Body of pancreas (tissue), 4 donors: ENCODE measurements around the gene ATP1A2. TPM values are rescaled to one million over a fixed set of nuclear protein-coding genes. Genes with fewer than 3 reads are reported as not detected.

Experiments
- ATAC-seq: fragments of 150-250 bp; one replicate; pipeline ENCODE4 v1.9.1; 2016
- DNase-seq, 4 donors: peaks; one replicate each; pipeline ENCODE4 v3.0.0-alpha.2; 2019
- H3K27ac ChIP-seq, 4 donors: fragments of 200-600 bp; sonication (generic); 1 replicate in 3 of 4; 2 replicates in 1 of 4; pipeline versions ENCODE4 v1.5.1 to v1.6.1; 2016 to 2019; ENCODE audit warnings: mild to moderate bottlenecking in 1 of 4, mixed read lengths in 1 of 4, moderate library complexity in 1 of 4
- H3K27me3 ChIP-seq, 2 donors: fragments of 200-600 bp; sonication (generic); one replicate each; pipeline ENCODE4 v1.6.0; 2016; ENCODE audit warnings: mild to moderate bottlenecking in 1 of 2
- H3K36me3 ChIP-seq, 2 donors: fragments of 200-600 bp; sonication (generic); replicated peaks in 1 of 2; 2 replicates each; pipeline ENCODE4 v1.5.1; 2016; ENCODE audit warnings: low read depth in 2 of 2; ENCODE audit not compliant: insufficient read depth in 1 of 2
- H3K4me1 ChIP-seq: fragments of 200-600 bp; sonication (generic); one replicate; pipeline ENCODE4 v1.6.0; 2016
- H3K4me3 ChIP-seq, 2 donors: fragments of 200-600 bp; sonication (generic); 1 replicate in 1 of 2; 2 replicates in 1 of 2; pipeline ENCODE4 v1.5.1; 2016 to 2019
- H3K9me3 ChIP-seq, 3 donors: fragments of 200-600 bp; sonication (generic); 1 replicate in 2 of 3; 2 replicates in 1 of 3; pipeline ENCODE4 v1.5.1; 2016
- POLR2A ChIP-seq, 3 donors: fragments of 450-650 bp; IDR thresholded peaks; one replicate each; pipeline ENCODE4 v1.6.1; 2016; ENCODE audit warnings: antibody characterized with exemption in 3 of 3, mild to moderate bottlenecking in 2 of 3
- WGBS, 2 donors: methylation state at CpG; one replicate each; pipeline ENCODE4 v1.1.5; 2017; 5-methylcytosine and 5-hydroxymethylcytosine counted together
- intact Hi-C: fragments of 100-400 bp; cut with DNase I; formaldehyde crosslinking; loops from one replicate; pipeline ENCODE4 v1.15.1; 2023
- total RNA-seq, 2 donors: library from RNA; depleted of rRNA; stranded (reverse); fragments of >200 nt; gene quantifications; one replicate each; pipeline ENCODE4 v1.1.0, GENCODE V29; 2016
- TF ChIP-seq, protein P1 (sequence below), 7 experiments: fragments of 450-650 bp in 4 of 7; fragments of 200-600 bp in 3 of 7; sonication (generic) in 3 of 7; IDR thresholded peaks; one replicate each; pipeline ENCODE4 v1.5.1; 2016 to 2019; ENCODE audit warnings: antibody characterized with exemption in 7 of 7

The ATP1A2 gene
- total RNA-seq, 2 donors from 2014 or later: 1.6 to 41.2 TPM

DNA sequence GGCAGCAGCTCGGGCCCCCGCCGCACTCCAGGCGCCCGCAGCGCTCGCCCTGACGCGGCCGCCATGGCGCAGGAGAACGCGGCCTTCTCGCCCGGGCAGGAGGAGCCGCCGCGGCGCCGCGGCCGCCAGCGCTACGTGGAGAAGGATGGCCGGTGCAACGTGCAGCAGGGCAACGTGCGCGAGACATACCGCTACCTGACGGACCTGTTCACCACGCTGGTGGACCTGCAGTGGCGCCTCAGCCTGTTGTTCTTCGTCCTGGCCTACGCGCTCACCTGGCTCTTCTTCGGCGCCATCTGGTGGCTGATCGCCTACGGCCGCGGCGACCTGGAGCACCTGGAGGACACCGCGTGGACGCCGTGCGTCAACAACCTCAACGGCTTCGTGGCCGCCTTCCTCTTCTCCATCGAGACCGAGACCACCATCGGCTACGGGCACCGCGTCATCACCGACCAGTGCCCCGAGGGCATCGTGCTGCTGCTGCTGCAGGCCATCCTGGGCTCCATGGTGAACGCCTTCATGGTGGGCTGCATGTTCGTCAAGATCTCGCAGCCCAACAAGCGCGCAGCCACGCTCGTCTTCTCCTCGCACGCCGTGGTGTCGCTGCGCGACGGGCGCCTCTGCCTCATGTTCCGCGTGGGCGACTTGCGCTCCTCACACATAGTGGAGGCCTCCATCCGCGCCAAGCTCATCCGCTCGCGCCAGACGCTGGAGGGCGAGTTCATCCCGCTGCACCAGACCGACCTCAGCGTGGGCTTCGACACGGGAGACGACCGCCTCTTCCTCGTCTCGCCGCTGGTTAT is 31.4 kb upstream of the ATP1A2 start:
- intact Hi-C loops: no loop called here
- WGBS, 2 donors: 12 to 64% methylated on average over 9 to 89 of the region's 96 CpGs
- ATAC-seq (peak; percentile 91), DNase-seq (peak; percentile 89 to 93 (median 90))
- H3K4me3 ChIP-seq: no peak overlapping the region
- H3K36me3 ChIP-seq: no peaks in the 10 kb centered on the region
- peaks cover 0 to 14% of the 10 kb centered on the region in 2 donors for H3K27me3 ChIP-seq
- no peak for TF ChIP-seq POLR2A (IDR thresholded peaks at IDR 0.05)
- TF ChIP-seq, protein P1, sequence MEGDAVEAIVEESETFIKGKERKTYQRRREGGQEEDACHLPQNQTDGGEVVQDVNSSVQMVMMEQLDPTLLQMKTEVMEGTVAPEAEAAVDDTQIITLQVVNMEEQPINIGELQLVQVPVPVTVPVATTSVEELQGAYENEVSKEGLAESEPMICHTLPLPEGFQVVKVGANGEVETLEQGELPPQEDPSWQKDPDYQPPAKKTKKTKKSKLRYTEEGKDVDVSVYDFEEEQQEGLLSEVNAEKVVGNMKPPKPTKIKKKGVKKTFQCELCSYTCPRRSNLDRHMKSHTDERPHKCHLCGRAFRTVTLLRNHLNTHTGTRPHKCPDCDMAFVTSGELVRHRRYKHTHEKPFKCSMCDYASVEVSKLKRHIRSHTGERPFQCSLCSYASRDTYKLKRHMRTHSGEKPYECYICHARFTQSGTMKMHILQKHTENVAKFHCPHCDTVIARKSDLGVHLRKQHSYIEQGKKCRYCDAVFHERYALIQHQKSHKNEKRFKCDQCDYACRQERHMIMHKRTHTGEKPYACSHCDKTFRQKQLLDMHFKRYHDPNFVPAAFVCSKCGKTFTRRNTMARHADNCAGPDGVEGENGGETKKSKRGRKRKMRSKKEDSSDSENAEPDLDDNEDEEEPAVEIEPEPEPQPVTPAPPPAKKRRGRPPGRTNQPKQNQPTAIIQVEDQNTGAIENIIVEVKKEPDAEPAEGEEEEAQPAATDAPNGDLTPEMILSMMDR (IDR thresholded peaks at IDR 0.05): peak; percentile 50 to 87 (median 81)
- H3K9me3 ChIP-seq: no peaks in the 10 kb centered on the region
- H3K4me1 ChIP-seq: peaks cover 15% of the 10 kb centered on the region
- no peak overlapping the region for H3K27ac ChIP-seq

DNA sequence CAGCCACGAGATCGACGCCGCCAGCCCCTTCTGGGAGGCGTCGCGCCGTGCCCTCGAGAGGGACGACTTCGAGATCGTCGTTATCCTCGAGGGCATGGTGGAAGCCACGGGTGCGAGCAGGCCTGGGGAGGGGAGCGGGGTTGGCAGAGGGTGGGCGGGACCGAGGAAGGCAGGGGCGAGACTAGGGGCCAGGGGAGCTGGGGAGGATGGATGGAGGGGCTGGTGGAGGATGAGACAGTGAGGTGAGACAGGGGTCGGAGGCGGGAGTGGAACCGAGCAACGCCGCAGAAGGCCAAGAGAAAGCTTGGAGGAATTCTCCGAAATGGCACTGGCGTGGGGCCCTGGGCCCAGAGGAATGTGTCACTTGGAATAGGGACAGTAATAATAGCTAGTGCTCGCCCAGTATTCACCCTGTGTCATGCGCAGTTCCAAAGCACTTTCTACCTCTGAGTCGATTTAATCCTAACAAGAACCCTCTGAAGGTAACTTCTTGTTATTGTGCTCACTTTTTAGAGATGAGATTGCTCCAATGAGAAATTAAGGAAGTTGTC is 30.7 kb upstream of the ATP1A2 start:
- Histone ChIP-seq H3K36me3 (no peaks in the 10 kb centered on the region), H3K27ac (no peak overlapping the region), H3K4me1 (peaks cover 15% of the 10 kb centered on the region), H3K4me3 (no peak overlapping the region), H3K9me3 (no peaks in the 10 kb centered on the region), H3K27me3 (peaks cover 0 to 14% of the 10 kb centered on the region in 2 donors)
- WGBS, 2 donors: 69 to 84% methylated on average over 23 to 26 of the region's 30 CpGs
- intact Hi-C loops: loop anchor here (5.0 kb wide), 2 partner anchors 33 to 143 kb away; no protein-coding TSS in a partner anchor
- no peak for DNase-seq
- no peak for ATAC-seq
- TF ChIP-seq, protein P1 (IDR thresholded peaks at IDR 0.05): no peak
- TF ChIP-seq POLR2A (IDR thresholded peaks at IDR 0.05): no peak

DNA sequence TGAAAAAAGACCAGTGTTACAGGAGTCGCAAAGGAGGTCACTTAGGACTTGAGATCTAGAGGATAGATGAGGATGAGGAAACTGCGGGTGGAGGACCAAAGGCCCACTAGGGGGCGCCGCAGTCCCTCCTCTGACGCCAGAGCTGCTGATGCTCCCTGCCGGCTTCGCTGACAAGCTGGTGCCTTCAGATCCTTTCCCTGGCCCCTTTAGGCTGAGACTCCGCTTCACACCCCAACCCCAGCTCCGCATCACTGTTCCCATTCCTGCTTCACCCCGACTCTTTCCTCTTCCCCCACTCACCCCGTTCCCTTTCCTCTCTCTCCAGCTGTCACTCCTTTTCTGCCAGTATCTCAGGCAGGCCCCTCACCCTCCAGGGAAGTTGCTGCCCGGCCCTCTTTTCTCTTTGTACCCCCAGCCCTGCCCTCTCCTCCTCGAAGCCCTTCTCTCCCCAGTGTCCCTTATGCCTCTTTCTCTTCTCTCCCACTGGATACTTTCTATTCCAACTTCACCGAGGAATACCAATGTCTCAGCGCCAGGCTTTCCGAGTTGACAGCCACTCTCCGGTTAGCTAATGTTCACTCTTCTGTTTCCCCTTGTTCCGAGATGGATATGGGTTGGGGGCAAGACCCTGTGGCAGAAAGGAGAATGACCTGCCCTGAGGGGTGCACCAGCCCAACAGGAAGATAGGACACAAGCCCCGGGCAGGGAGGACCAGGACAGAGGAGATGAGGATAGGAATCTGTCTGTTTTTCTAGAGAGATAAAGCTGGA is 29.7 kb upstream of the ATP1A2 start:
- ATAC-seq (peak; percentile 43), DNase-seq (peak; percentile 77 to 87 (median 81))
- WGBS, 2 donors: 40 to 47% methylated on average over 19 of the region's 19 CpGs
- no peak for TF ChIP-seq POLR2A (IDR thresholded peaks at IDR 0.05)
- TF ChIP-seq, protein P1 (IDR thresholded peaks at IDR 0.05): peak; percentile 65 to 86 (median 76)
- H3K9me3 ChIP-seq: no peaks in the 10 kb centered on the region
- H3K27me3 ChIP-seq: peaks cover 0 to 8% of the 10 kb centered on the region in 2 donors
- no peaks in the 10 kb centered on the region for H3K36me3 ChIP-seq
- H3K27ac ChIP-seq: no peak overlapping the region
- H3K4me3 ChIP-seq: no peak overlapping the region
- intact Hi-C loops: loop anchor here (5.0 kb wide), 2 partner anchors 34 to 144 kb away; no protein-coding TSS in a partner anchor
- peaks cover 15% of the 10 kb centered on the region for H3K4me1 ChIP-seq

GRCh38 chr1:160086456-160086892 is 29.1 kb upstream of the ATP1A2 start:
- H3K27me3 ChIP-seq: peaks cover 0 to 2% of the 10 kb centered on the region in 2 donors
- ATAC-seq: no peak
- peaks cover 15% of the 10 kb centered on the region for H3K4me1 ChIP-seq
- no peak for DNase-seq
- WGBS, 2 donors: 75% methylated on average over 5 of the region's 5 CpGs
- H3K27ac ChIP-seq: no peak overlapping the region
- intact Hi-C loops: loop anchor here (5.0 kb wide), 2 partner anchors 34 to 144 kb away; no protein-coding TSS in a partner anchor
- H3K36me3 ChIP-seq: peaks cover 0 to 5% of the 10 kb centered on the region in 2 donors
- H3K9me3 ChIP-seq: no peaks in the 10 kb centered on the region
- no peak overlapping the region for H3K4me3 ChIP-seq
- no peak for TF ChIP-seq POLR2A (IDR thresholded peaks at IDR 0.05)
- TF ChIP-seq, protein P1 (IDR thresholded peaks at IDR 0.05): no peak
